Measurements from ENCODE around the gene SHTN1. TPM values are rescaled to one million over a fixed set of nuclear protein-coding genes. Genes with fewer than 3 reads are reported as not detected.

The SHTN1 gene
- total RNA-seq, 3 donors from 2014 or later (not counting 1 experiment from before 2014, with no cell fraction given) = 0.88 to 1.4 (median 1.1) TPM

- intact Hi-C loops (cut with micrococcal nuclease) = no loop called here
- ATAC-seq (no peak), DNase-seq (no peak)
- no peaks in the 10 kb centered on the region for H3K36me3 ChIP-seq (ENCODE audit: control insufficient read depth, insufficient read depth, low read length)
- no peaks in the 10 kb centered on the region for H3K4me1 ChIP-seq (ENCODE audit: control insufficient read depth, insufficient read depth, low read length)
- Mint-ChIP-seq H3K27me3 (ENCODE audit: low read depth in 2 of 2) (peaks cover 0 to 17% of the 10 kb centered on the region in 2 donors), H3K4me1 (no peaks in the 10 kb centered on the region), H3K4me3 (no peak overlapping the region), H3K9me3 (no peaks in the 10 kb centered on the region), H3K36me3 (no peaks in the 10 kb centered on the region), H3K27ac (no peak overlapping the region)
- H3K9me3 ChIP-seq (ENCODE audit: control insufficient read depth, insufficient read depth, low read length) = no peaks in the 10 kb centered on the region
- WGBS (ENCODE audit: insufficient coverage) = 85% methylated on average over 3 of the region's 3 CpGs
- no peak for TF ChIP-seq CTCF (IDR thresholded peaks at IDR 0.05)
- no peak overlapping the region for H3K27ac ChIP-seq (ENCODE audit: low read length)
- H3K4me3 ChIP-seq (ENCODE audit: low read length) = no peak overlapping the region
- H3K27me3 ChIP-seq (ENCODE audit: control insufficient read depth, insufficient read depth, low read length) = no peaks in the 10 kb centered on the region
Observed at GRCh38 chr10:116995648-116996047, 9.3 kb downstream of the SHTN1 start.

GRCh38 chr10:116994113-116994890 lies 10.7 kb downstream of the SHTN1 start:
- Histone ChIP-seq H3K4me3 (ENCODE audit: low read length) (no peak overlapping the region), H3K9me3 (ENCODE audit: control insufficient read depth, insufficient read depth, low read length) (no peaks in the 10 kb centered on the region), H3K4me1 (ENCODE audit: control insufficient read depth, insufficient read depth, low read length) (no peaks in the 10 kb centered on the region), H3K27me3 (ENCODE audit: control insufficient read depth, insufficient read depth, low read length) (no peaks in the 10 kb centered on the region), H3K36me3 (ENCODE audit: control insufficient read depth, insufficient read depth, low read length) (no peaks in the 10 kb centered on the region), H3K27ac (ENCODE audit: low read length) (no peak overlapping the region)
- no CpG with 5 or more reads among the region's 1 CpG for WGBS (ENCODE audit: insufficient coverage)
- no peak for TF ChIP-seq CTCF (IDR thresholded peaks at IDR 0.05)
- no peaks in the 10 kb centered on the region for H3K36me3 Mint-ChIP-seq
- no peak overlapping the region for H3K4me3 Mint-ChIP-seq
- H3K27me3 Mint-ChIP-seq (ENCODE audit: low read depth in 2 of 2) = peaks cover 0 to 17% of the 10 kb centered on the region in 2 donors
- ATAC-seq = no peak
- no peaks in the 10 kb centered on the region for H3K4me1 Mint-ChIP-seq
- intact Hi-C loops (cut with micrococcal nuclease) = no loop called here
- H3K27ac Mint-ChIP-seq = no peak overlapping the region
- H3K9me3 Mint-ChIP-seq = no peaks in the 10 kb centered on the region
- no peak for DNase-seq

GRCh38 chr10:116993610-116994009 lies 11.4 kb downstream of the SHTN1 start:
- H3K9me3 Mint-ChIP-seq = no peaks in the 10 kb centered on the region
- WGBS (ENCODE audit: insufficient coverage) = no CpG with 5 or more reads among the region's 2 CpGs

More at GRCh38 chr10:116993610-116994009, 11.4 kb downstream of the SHTN1 start:
- H3K9me3 ChIP-seq (ENCODE audit: control insufficient read depth, insufficient read depth, low read length) = no peaks in the 10 kb centered on the region
- TF ChIP-seq CTCF (IDR thresholded peaks at IDR 0.05) = no peak
- H3K4me3 ChIP-seq (ENCODE audit: low read length) = no peak overlapping the region
- Mint-ChIP-seq H3K27me3 (ENCODE audit: low read depth in 2 of 2) (peaks cover 0 to 17% of the 10 kb centered on the region in 2 donors), H3K27ac (no peak overlapping the region), H3K4me1 (no peaks in the 10 kb centered on the region), H3K36me3 (no peaks in the 10 kb centered on the region), H3K4me3 (no peak overlapping the region)
- no peak overlapping the region for H3K27ac ChIP-seq (ENCODE audit: low read length)
- intact Hi-C loops (cut with micrococcal nuclease) = no loop called here
- no peaks in the 10 kb centered on the region for H3K36me3 ChIP-seq (ENCODE audit: control insufficient read depth, insufficient read depth, low read length)
- no peaks in the 10 kb centered on the region for H3K27me3 ChIP-seq (ENCODE audit: control insufficient read depth, insufficient read depth, low read length)
- DNase-seq = no peak
- ATAC-seq = no peak
- no peaks in the 10 kb centered on the region for H3K4me1 ChIP-seq (ENCODE audit: control insufficient read depth, insufficient read depth, low read length)

Measured in natural killer cell (primary cell).